ENCODE results near the gene NUP93. TPM values are rescaled to one million over a fixed set of nuclear protein-coding genes. Genes with fewer than 3 reads are reported as not detected.

NUP93 gene
- polyA plus RNA-seq, 1 donor (not counting 4 experiments of a cell fraction or from before 2014, with no cell fraction given) = 74.1 TPM

- Histone ChIP-seq H2AFZ (ENCODE audit: control insufficient read depth, low read length) (no peak overlapping the region), H3K9me1 (ENCODE audit: control insufficient read depth, extremely low read depth, insufficient read depth, low read length) (no peaks in the 10 kb centered on the region), H3K4me3 (ENCODE audit: control insufficient read depth in 2 of 3, extremely low read depth in 1 of 3, insufficient read depth in 2 of 3, low read depth in 1 of 3, low read length in 3 of 3) (no peak overlapping the region), H3K36me3 (ENCODE audit: control insufficient read depth in 2 of 2, extremely low read depth in 1 of 2, insufficient read depth in 2 of 2, low read length in 2 of 2) (no peaks in the 10 kb centered on the region), H4K20me1 (ENCODE audit: control insufficient read depth, extremely low read depth, insufficient read depth, low read length) (no peaks in the 10 kb centered on the region), H3K79me2 (ENCODE audit: control insufficient read depth, insufficient read depth, low read length) (no peaks in the 10 kb centered on the region), H3K4me2 (ENCODE audit: control insufficient read depth, extremely low read depth, insufficient read depth, low read depth, low read length) (no peak overlapping the region), H3K4me1 (ENCODE audit: control insufficient read depth, extremely low read depth, insufficient read depth, low read length) (peaks cover 5% of the 10 kb centered on the region), H3K27me3 (ENCODE audit: control insufficient read depth, extremely low read depth, insufficient read depth, low read length) (no peaks in the 10 kb centered on the region), H3K9ac (ENCODE audit: control insufficient read depth, extremely low read depth, insufficient read depth, low read length) (no peak overlapping the region), H3K9me3 (ENCODE audit: control insufficient read depth, low read depth, low read length) (no peaks in the 10 kb centered on the region), H3K27ac (ENCODE audit: control insufficient read depth, insufficient read depth, low read length) (no peak overlapping the region)
- no peak for TF ChIP-seq EZH2 (IDR thresholded peaks at IDR 0.05; ENCODE audit: low read length)
- no peak for TF ChIP-seq CTCF (optimal IDR thresholded peaks at IDR 0.05 in 1 of 3, IDR thresholded peaks at IDR 0.05 in 1 of 3, conservative IDR thresholded peaks at IDR 0.05 in 1 of 3; ENCODE audit: extremely low read depth in 1 of 3, insufficient read depth in 2 of 3, low read length in 3 of 3)
- dilution Hi-C loops (cut with MboI; ENCODE audit: extremely low pct_ligation_motif_present, low sequenced_read_pairs) = no loop called here
- FAIRE-seq (no peak), DNase-seq (ENCODE audit: low read depth, low spot score) (no peak)
These were observed 32.3 kb upstream of the NUP93 start for GRCh38 chr16:56697456-56698155.

GRCh38 chr16:56700195-56700594 is 29.7 kb upstream of the NUP93 start:
- TF ChIP-seq CTCF (optimal IDR thresholded peaks at IDR 0.05 in 1 of 3, IDR thresholded peaks at IDR 0.05 in 1 of 3, conservative IDR thresholded peaks at IDR 0.05 in 1 of 3; ENCODE audit: extremely low read depth in 1 of 3, insufficient read depth in 2 of 3, low read length in 3 of 3) = no peak
- TF ChIP-seq EZH2 (IDR thresholded peaks at IDR 0.05; ENCODE audit: low read length) = no peak
- Histone ChIP-seq H3K79me2 (ENCODE audit: control insufficient read depth, insufficient read depth, low read length) (no peaks in the 10 kb centered on the region), H3K4me1 (ENCODE audit: control insufficient read depth, extremely low read depth, insufficient read depth, low read length) (no peaks in the 10 kb centered on the region), H3K27ac (ENCODE audit: control insufficient read depth, insufficient read depth, low read length) (no peak overlapping the region), H3K9me1 (ENCODE audit: control insufficient read depth, extremely low read depth, insufficient read depth, low read length) (no peaks in the 10 kb centered on the region), H3K27me3 (ENCODE audit: control insufficient read depth, extremely low read depth, insufficient read depth, low read length) (no peaks in the 10 kb centered on the region), H3K9me3 (ENCODE audit: control insufficient read depth, low read depth, low read length) (no peaks in the 10 kb centered on the region), H3K9ac (ENCODE audit: control insufficient read depth, extremely low read depth, insufficient read depth, low read length) (no peak overlapping the region), H3K4me3 (ENCODE audit: control insufficient read depth in 2 of 3, extremely low read depth in 1 of 3, insufficient read depth in 2 of 3, low read depth in 1 of 3, low read length in 3 of 3) (no peak overlapping the region), H4K20me1 (ENCODE audit: control insufficient read depth, extremely low read depth, insufficient read depth, low read length) (no peaks in the 10 kb centered on the region), H3K36me3 (ENCODE audit: control insufficient read depth in 2 of 2, extremely low read depth in 1 of 2, insufficient read depth in 2 of 2, low read length in 2 of 2) (no peaks in the 10 kb centered on the region), H3K4me2 (ENCODE audit: control insufficient read depth, extremely low read depth, insufficient read depth, low read depth, low read length) (no peak overlapping the region), H2AFZ (ENCODE audit: control insufficient read depth, low read length) (no peak overlapping the region)
- FAIRE-seq (no peak), DNase-seq (ENCODE audit: low read depth, low spot score) (no peak)
- dilution Hi-C loops (cut with MboI; ENCODE audit: extremely low pct_ligation_motif_present, low sequenced_read_pairs) = no loop called here

Measured in keratinocyte (primary cell).